GM12878 (cell line): ENCODE data around the gene PACS2. TPM values are rescaled to one million over a fixed set of nuclear protein-coding genes. Genes with fewer than 3 reads are reported as not detected.

Source experiments
- ATAC-seq: fragments of 200-7000 bp; cut with Tn5 transposase; 3 replicates; pipeline ENCODE4 v1.9.1; 2020; ENCODE audit warnings: mild to moderate bottlenecking, moderate library complexity
- BruUV-seq: library from RNA; stranded (reverse); fragments of 400-500 nt; replicated peaks from 2 replicates; lab custom pipeline; 2021; lab: Mats Ljungman, UMichigan
- CTCF ChIA-PET: fragments of 300-600 bp; sonication (Branson Sonifier 250); formaldehyde crosslinking; extraction: SDS; loops from one replicate; lab custom pipeline; 2021; ENCODE audit warnings: inconsistent platforms; lab: Yijun Ruan, JAX
- POLR2A ChIA-PET: fragments of 350-600 bp; formaldehyde crosslinking; extraction: SDS; loops from one replicate; lab custom pipeline; 2021; ENCODE audit warnings: inconsistent platforms; lab: Charles Lee
- RAD21 ChIA-PET: fragments of 300-600 bp; sonication (Branson Sonifier 250); formaldehyde crosslinking; loops from one replicate; lab custom pipeline; 2023; ENCODE audit warnings: antibody characterized with exemption; ENCODE audit not compliant: unreplicated experiment; lab: Charles Lee
- SMC1A ChIA-PET: fragments of 300-600 bp; sonication (Branson Sonifier 250); formaldehyde crosslinking; loops from one replicate; lab custom pipeline; 2023; ENCODE audit not compliant: unreplicated experiment, uncharacterized antibody; lab: Charles Lee
- DNase-seq: peaks from one replicate; pipeline ENCODE4 v3.0.0-alpha.2; 2011; ENCODE audit warnings: low read depth, low spot score
- FAIRE-seq: peaks from 3 replicates; lab custom pipeline; 2011; peaks lifted over from hg19 to GRCh38; lab: Jason Lieb, UNC
- H2AFZ ChIP-seq: 2 replicates; pipeline ENCODE4 v1.6.0; 2011; ENCODE audit warnings: low read depth, low read length, control low read depth; ENCODE audit not compliant: control insufficient read depth
- H3K27ac ChIP-seq: 2 replicates; pipeline ENCODE4 v1.5.1; 2011; ENCODE audit warnings: control low read depth; ENCODE audit not compliant: control insufficient read depth, insufficient read depth
- H3K27me3 ChIP-seq, 2 experiments: replicated peaks in 1 of 2; 2 replicates each; pipeline versions ENCODE4 v1.6.0 to v1.6.1; 2011; ENCODE audit warnings: low read length in 1 of 2; ENCODE audit not compliant: control insufficient read depth in 2 of 2, insufficient read depth in 2 of 2
- H3K36me3 ChIP-seq, 2 experiments: 2 replicates each; pipeline ENCODE4 v1.5.1; 2011; ENCODE audit warnings: low read length in 1 of 2; ENCODE audit not compliant: control insufficient read depth in 2 of 2, insufficient read depth in 2 of 2
- H3K4me1 ChIP-seq: 2 replicates; pipeline ENCODE4 v1.6.1; 2011; ENCODE audit warnings: mild to moderate bottlenecking, low read length, moderate library complexity, mixed read lengths; ENCODE audit not compliant: control insufficient read depth, insufficient read depth
- H3K4me2 ChIP-seq: 2 replicates; pipeline ENCODE4 v1.6.0; 2011; ENCODE audit warnings: control low read depth; ENCODE audit not compliant: control insufficient read depth, insufficient read depth
- H3K4me3 ChIP-seq: fragments of 200-600 bp; sonication (generic); 2 replicates; pipeline ENCODE4 v1.5.1; 2016
- H3K79me2 ChIP-seq: 2 replicates; pipeline ENCODE4 v1.6.0; 2011; ENCODE audit warnings: low read length; ENCODE audit not compliant: control insufficient read depth, insufficient read depth
- H3K9ac ChIP-seq: 2 replicates; pipeline ENCODE4 v1.8.0; 2011; ENCODE audit warnings: low read length, control low read depth, mixed read lengths; ENCODE audit not compliant: control insufficient read depth, insufficient read depth
- H3K9me3 ChIP-seq: replicated peaks from 3 replicates; pipeline ENCODE4 v1.5.1; 2011; ENCODE audit warnings: mild to moderate bottlenecking, low read length; ENCODE audit not compliant: control insufficient read depth, insufficient read depth
- H4K20me1 ChIP-seq: 2 replicates; pipeline ENCODE4 v1.6.0; 2011; ENCODE audit not compliant: control insufficient read depth, insufficient read depth
- ATF7 ChIP-seq: fragments of 450-650 bp; IDR thresholded peaks from 2 replicates; pipeline ENCODE4 v1.6.1; 2016; ENCODE audit warnings: low read depth, mild to moderate bottlenecking
- BMI1 ChIP-seq: fragments of 450-650 bp; IDR thresholded peaks from 2 replicates; pipeline ENCODE4 v1.6.1; 2016; ENCODE audit warnings: mild to moderate bottlenecking, moderate library complexity, borderline replicate concordance
- CBX3 ChIP-seq: fragments of 200-600 bp; sonication (generic); IDR thresholded peaks from 2 replicates; pipeline ENCODE4 v1.6.1; 2016; ENCODE audit warnings: low read depth, borderline replicate concordance
- IKZF1 ChIP-seq: fragments of 450-650 bp; conservative IDR thresholded peaks from 2 replicates; pipeline ENCODE4 v1.6.1; 2017; ENCODE audit warnings: antibody characterized with exemption, mild to moderate bottlenecking
- RFX5 ChIP-seq: IDR thresholded peaks from 2 replicates; pipeline ENCODE4 v1.6.1; 2011; ENCODE audit warnings: low read depth, low read length, improper control_type of control experiment
- RUNX3 ChIP-seq: IDR thresholded peaks from 2 replicates; pipeline ENCODE4 v1.6.1; 2012; ENCODE audit warnings: low read length, inconsistent platforms
- WGBS: methylation state at CpG from one replicate; pipeline ENCODE4 v1.1.6; 2016; ENCODE audit warnings: low lambda C conversion rate; ENCODE audit not compliant: insufficient replicate concordance, insufficient coverage; ENCODE audit errors: missing lambda C conversion rate; 5-methylcytosine and 5-hydroxymethylcytosine counted together
- in situ Hi-C: fragments of 300-500 bp; cut with MboI; formaldehyde crosslinking; loops from 9 replicates; pipeline ENCODE4 v1.14.3; 2018; ENCODE audit warnings: mixed read lengths
- intact Hi-C: fragments of 100-400 bp; cut with micrococcal nuclease; formaldehyde crosslinking; loops from one replicate; pipeline ENCODE4 v1.14.2; 2022; ENCODE audit not compliant: unreplicated experiment
- polyA plus RNA-seq, 11 experiments: library from polyadenylated mRNA; depleted of rRNA in 4 of 11; unstranded in 6 of 11; stranded (reverse) in 5 of 11; fragments of >200 nt; fragmentation: Nextera tagmentation in 4 of 11; fragmentation: Illumina TruSeq in 1 of 11; extraction: Ambion mirVana in 4 of 11; extraction: Trizol in 1 of 11; gene quantifications; 1 replicate in 1 of 11; 2 replicates in 10 of 11; pipeline versions ENCODE4 v1.2.1 to v1.2.3, GENCODE V29; 2011 to 2016; ENCODE audit warnings: inconsistent platforms in 2 of 11, missing spikeins in 2 of 11, low read depth in 1 of 11
- total RNA-seq, 4 experiments: library from RNA; depleted of rRNA in 3 of 4; stranded (reverse); fragments of >200 nt in 3 of 4; fragmentation: Illumina TruSeq in 1 of 4; extraction: Trizol in 1 of 4; gene quantifications; 2 replicates each; pipeline versions ENCODE4 v1.2.1 to v1.2.3, GENCODE V29; 2013 to 2021

Gene PACS2
- total and polyA plus RNA-seq, 10 of the 15 experiments (the other 5 are each of a cell fraction or from before 2014, with no cell fraction given): 0.21 to 37.3 (median 9.4) TPM

DNA sequence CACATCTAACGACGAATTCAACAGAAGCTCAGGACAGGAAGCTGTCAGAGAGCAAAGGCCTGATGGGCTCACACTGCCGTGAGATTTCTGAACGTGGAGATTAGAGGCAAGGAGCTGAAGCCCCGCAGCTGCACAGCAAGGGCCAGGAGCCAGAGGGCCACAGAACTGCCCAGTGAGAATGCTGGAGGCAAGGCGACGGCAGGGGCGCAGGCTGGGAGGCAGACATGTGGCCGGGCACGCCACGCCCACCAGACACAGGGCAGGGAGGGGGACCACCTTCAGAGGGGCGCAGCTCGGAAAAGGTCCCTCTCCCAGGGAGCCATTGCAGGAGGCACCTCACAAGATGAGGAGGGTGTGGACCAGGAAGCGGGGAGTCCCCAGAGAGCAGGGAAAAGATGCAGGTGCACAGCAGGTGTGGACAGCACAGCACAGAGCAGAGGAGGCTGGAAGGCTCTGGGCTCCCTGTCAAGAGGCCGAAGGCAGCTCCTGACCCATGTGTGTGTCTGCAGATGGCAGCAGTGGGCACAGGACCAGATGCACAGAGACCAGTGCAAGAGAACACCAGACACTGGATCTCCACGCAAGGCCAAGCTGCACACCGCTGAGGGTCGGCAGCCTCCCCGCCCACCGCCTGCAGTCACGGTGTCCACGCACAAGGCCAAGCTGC lies 43.2 kb upstream of the PACS2 start:
- CTCF ChIA-PET: interaction anchor here (0.7 to 1.1 kb wide), 3 partner anchors 11 to 81 kb away, joined by 3 to 5 read pairs (median 5); no protein-coding TSS in a partner anchor
- ATAC-seq: no peak
- POLR2A ChIA-PET: no interaction called here
- Histone ChIP-seq H3K4me3 (no peak overlapping the region), H3K27me3 (no peaks in the 10 kb centered on the region), H3K9me3 (no peaks in the 10 kb centered on the region), H3K4me1 (no peaks in the 10 kb centered on the region), H3K4me2 (no peak overlapping the region), H3K36me3 (peaks cover 0 to 8% of the 10 kb centered on the region in 2 experiments; a peak in 3 of 4 replicates), H3K9ac (no peak overlapping the region), H2AFZ (no peak overlapping the region)
- SMC1A ChIA-PET: interaction anchor here (1.1 kb wide), 1 partner anchor 177 kb away, joined by 3 read pairs; no protein-coding TSS in a partner anchor
- 96% methylated on average over 18 of the region's 22 CpGs for WGBS
- FAIRE-seq: no peak
- no peak for DNase-seq
- no TSS peak for BruUV-seq
- TF ChIP-seq RFX5 (no peak), RUNX3 (no peak), BMI1 (no peak)
- TF ChIP-seq, all 136 proteins: peak for 0
- in situ Hi-C loops: no loop called here
- no peaks in the 10 kb centered on the region for H4K20me1 ChIP-seq
- intact Hi-C loops: no loop called here
- RAD21 ChIA-PET: no interaction called here
- no peak overlapping the region for H3K27ac ChIP-seq
- H3K79me2 ChIP-seq: no peaks in the 10 kb centered on the region; the same call in 1 of the 2 replicates

DNA sequence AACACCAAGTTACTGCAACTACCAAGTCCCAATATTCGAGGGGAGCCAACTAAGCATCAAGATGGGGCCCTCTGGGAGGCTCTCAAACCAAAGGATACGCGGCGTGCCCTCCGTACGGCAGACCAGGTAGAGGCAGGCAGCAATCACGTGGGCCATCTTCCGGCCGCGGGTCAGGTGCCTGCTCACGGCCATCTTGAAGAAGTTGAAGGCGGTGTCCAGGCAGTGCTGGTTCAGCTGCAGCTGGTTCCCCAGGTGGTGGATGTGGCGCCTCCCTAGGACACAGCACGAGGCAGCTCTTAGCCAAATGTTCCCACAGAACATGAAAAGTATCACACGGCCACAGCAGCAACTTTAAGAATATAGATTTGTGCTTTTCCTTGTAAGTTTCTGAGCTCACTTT lies 41.9 kb upstream of the PACS2 start:
- no peaks in the 10 kb centered on the region for H3K4me1 ChIP-seq
- WGBS: 93% methylated on average over 15 of the region's 15 CpGs
- no peak for FAIRE-seq
- peaks cover 0 to 8% of the 10 kb centered on the region in 2 experiments; a peak in 2 of 4 replicates for H3K36me3 ChIP-seq
- no TSS peak for BruUV-seq
- CTCF ChIA-PET: no interaction called here
- H3K4me3 ChIP-seq: no peak overlapping the region
- RAD21 ChIA-PET: no interaction called here
- no peak overlapping the region for H3K27ac ChIP-seq
- intact Hi-C loops: no loop called here
- H3K79me2 ChIP-seq: no peaks in the 10 kb centered on the region; the same call in 1 of the 2 replicates
- no peaks in the 10 kb centered on the region for H3K9me3 ChIP-seq
- DNase-seq: no peak
- no peak for TF ChIP-seq ATF7
- no peak for TF ChIP-seq CBX3
- TF ChIP-seq IKZF1: no peak
- no peak for ATAC-seq
- in situ Hi-C loops: no loop called here
- POLR2A ChIA-PET: no interaction called here
- SMC1A ChIA-PET: interaction anchor here (1.1 kb wide), 1 partner anchor 178 kb away, joined by 3 read pairs; no protein-coding TSS in a partner anchor
- no peaks in the 10 kb centered on the region for H4K20me1 ChIP-seq
- no peak overlapping the region for H2AFZ ChIP-seq
- no peaks in the 10 kb centered on the region for H3K27me3 ChIP-seq
- H3K9ac ChIP-seq: no peak overlapping the region
- no peak overlapping the region for H3K4me2 ChIP-seq
